Frontal cortex (tissue), 4 donors: ENCODE measurements around the gene NEURL1. TPM values are rescaled to one million over a fixed set of nuclear protein-coding genes. Genes with fewer than 3 reads are reported as not detected.
"Not testable (repeated sequence)": the region's sequence is repeated elsewhere in the genome, so short reads cannot be mapped to it uniquely, and the experiment has no call there.

ENCODE experiments used
- DNase-seq, 2 donors: peaks; one replicate each; pipeline ENCODE4 v3.0.0; 2012; ENCODE audit warnings: low spot score in 2 of 2
- FAIRE-seq: peaks from 2 replicates; lab custom pipeline; 2012; peaks lifted over from hg19 to GRCh38; lab: Jason Lieb, UNC
- total RNA-seq: library from RNA; depleted of rRNA; stranded (reverse); fragments of >200 nt; gene quantifications from one replicate; pipeline ENCODE4 v1.2.3, GENCODE V29; 2014
- donor health status: control.
- donor health status: control.
- donor health status: control.

The NEURL1 gene
- total RNA-seq, 1 donor from 2014 or later, result 25.7 TPM

DNA sequence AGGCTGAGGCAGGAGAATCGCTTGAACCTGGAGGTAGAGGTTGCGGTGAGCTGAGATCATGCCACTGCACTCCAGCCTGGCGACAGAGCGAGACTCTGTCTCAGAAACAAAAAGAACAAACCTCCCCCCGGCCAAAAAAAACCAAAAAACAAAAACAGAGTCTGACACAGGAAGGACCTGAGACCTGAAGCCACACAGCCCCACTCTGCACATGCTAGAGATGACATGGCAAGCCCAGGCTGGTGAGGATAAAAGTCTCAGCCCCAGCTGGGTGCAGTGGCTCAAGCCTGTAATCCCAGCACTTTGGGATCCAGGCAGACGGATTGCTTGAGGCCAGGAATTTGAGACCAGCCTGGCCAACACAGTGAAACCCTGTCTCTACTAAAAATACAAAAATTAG, 139.4 kb downstream of the NEURL1 start:
- DNase-seq, FAIRE-seq: not testable (repeated sequence)

DNA sequence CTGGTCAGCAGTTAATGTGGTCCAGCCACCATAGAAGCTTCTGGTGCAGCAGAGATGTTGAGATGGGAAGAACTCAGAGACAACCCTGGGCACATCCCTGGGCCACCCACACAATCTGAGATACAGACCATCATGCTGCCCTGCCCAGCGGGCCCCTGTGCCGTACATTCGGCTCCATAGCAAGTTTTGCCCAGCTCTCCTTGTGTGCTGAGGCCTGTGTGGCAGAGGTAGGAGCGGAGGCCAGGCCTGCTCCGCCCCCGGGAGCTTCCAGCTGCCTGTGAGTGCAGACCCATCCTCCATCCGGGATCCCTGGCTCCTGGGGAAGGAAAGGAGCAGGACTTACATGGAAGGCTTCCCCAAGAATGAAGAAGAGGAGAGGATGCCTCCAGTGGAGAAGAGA, 140.3 kb downstream of the NEURL1 start:
- DNase-seq, result no peak
- FAIRE-seq, result no peak

DNA sequence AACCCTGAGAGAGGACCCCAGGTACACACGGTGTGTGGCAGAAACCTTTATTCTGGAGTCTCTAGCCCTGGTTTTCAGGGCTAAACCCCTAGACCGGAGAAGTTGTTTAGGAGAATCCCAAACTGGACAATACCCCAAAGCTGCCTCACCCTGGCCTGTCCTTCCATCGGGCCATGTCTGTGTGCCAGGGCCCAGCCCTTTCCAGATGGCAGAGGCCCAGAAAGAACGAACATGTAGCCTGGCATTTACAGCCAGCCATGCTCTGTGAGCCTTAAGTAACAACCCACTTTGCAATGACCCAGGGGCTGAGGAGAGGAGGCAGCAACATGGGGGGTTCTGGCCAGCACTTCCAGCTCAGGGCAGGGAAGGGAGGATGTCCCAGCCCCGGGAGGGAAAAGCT, 142.1 kb downstream of the NEURL1 start:
- no peak for FAIRE-seq
- no peak for DNase-seq

DNA sequence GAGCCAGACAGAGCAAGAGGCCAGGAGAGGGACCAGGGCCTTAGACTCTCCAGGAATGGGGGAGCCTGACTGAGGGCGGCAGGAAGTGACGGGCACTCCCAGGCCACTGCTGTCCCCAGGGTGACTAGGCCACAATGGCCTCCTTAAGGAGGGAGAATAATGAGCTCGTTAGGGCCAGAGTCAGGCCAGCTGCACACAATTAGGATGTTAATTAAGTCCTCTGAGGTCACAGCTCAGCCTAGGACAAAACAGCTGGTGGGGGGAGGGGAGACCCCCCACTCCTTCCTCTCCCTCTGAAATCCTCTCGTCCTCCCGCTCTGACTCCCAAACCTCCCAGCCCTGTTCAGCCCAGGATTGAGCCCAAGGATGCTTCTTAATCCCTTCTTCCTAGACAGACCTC, 143.0 kb downstream of the NEURL1 start:
- DNase-seq (no peak), FAIRE-seq (no peak)

DNA sequence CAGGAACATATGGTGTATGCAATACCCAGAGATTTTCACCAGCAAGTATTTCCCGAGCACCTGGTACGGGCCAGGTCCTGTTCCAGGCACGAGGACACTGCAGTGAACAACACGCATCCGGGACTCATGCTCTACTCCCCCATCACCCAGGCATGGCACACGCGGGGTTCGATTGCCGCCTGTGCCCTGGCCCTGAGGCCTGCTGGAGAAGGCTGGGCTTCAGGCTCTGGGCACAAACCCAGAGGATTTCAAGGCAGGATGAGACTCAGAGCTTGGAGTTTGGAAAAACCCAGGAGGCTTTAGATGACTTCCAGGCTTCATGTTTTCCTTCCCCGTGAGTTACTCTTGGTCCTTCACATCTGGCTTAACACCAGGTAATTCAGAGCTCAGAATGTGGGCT, 143.5 kb downstream of the NEURL1 start:
- FAIRE-seq (no peak), DNase-seq (no peak)

DNA sequence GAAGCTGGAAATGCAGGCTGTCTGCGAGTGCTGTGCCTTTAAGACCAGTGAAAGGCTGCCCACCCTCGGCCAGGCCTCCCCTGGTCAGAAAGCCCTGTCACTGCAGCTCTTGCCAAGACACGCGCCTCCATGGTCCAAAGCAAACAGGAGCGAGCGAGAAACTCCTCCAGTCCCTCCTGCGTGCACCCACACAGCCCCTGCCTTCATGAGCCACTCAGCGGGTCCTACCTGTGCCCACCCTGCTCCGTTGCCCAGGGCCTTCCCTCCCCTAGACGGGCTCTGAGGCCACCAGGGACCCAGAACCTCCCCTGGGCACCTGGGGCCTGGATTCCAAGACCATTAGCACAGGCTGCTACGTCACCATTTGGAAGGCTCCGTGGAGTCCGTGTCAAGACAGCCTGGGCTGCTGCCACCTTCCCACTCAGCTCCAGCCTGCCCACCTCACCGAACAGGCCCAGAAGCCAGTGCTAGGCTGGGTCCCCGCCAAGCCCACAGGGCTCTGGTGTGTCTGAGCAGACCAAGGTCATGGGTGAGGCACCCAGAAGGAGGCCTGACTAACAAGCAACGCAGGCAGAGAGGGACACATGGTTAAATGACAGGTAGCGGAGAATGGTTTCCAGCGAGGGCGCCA, 144.5 kb downstream of the NEURL1 start:
- DNase-seq (no peak), FAIRE-seq (no peak)

DNA sequence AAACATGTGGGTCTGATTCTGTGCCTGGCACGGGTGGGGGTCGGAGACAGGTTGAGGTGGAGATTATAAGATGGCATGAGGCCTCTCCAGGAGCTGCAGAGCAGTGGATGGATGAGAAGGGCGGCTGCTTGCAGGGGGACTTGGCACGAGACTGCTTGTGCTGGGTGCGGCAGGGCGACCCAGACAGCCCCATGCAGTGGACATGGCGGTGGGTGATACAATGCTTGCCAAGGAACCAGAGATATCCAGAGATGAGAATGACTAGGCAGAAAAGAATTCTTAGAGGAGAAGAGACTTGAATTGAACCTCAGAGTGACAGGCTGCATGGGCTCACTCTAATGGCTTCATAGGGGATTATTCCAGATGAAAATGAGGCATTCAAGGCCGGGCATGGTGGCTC, 145.4 kb downstream of the NEURL1 start:
- no peak for DNase-seq
- FAIRE-seq, result no peak

DNA sequence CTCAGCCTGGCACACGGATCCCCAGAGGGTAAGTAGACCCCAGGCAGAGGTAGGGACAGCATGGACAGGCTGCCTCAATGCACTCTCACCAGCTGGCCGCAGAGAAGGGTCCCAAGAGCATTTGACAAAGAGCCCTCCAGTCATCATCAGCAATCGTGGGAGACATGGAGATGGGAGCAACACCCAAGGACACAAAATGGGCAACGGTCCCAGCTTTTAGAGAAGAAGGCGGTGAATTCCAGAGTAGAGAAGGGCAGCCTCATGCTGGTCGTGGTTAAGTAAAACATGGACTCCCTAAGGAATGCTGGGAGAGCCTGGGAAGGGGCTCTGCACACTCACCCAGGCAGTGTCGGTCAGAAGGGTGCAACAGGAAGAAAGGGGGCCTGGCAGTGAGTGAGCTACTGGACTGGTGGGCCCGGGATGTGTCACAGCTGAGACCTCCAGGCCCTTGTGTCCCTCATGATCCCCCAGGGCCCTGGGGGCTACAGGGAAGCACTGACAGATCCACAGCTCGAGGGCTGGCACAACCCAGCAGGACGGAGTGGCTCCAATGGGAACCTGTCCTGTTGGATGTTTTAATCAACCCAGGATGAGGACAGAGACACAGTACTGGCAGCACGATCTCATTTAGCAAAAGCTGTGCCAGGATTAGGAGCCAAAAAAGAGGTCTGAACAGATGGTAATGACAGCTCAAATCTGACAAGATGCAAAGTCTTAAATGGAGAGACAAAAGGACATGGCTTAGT, 147.1 kb downstream of the NEURL1 start:
- no peak for DNase-seq
- FAIRE-seq, result no peak

DNA sequence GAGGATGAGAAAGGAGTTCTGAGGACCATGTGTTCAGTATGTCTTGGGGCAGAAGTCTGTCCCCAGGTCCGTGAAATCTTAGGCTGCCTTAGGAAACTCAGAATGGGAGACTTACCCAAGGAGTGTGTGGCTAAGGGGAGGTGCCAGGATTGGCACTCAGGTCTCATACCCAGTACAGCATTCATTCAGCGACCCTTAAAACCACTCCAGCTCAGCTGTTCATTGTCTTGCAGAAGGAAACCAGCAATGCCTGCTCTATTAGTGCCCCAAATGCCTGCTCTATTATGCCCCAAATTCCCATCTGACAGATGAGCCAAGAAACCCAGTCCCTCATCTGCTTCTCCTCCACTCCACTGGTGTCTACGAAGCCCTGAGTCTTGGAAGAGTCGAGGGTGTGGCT, 147.8 kb downstream of the NEURL1 start:
- FAIRE-seq (no peak), DNase-seq (no peak)

Other genes with a start within 250 kb of the NEURL1 start
- not detected for gene RPEL1, start 247.8 kb upstream of the NEURL1 start, total RNA-seq
- 138 TPM for gene INA, start 216.6 kb upstream of the NEURL1 start, total RNA-seq
- gene PCGF6, start 142.6 kb upstream of the NEURL1 start, total RNA-seq, result 11.0 TPM
- 14.3 TPM for gene TAF5, start 125.7 kb upstream of the NEURL1 start, total RNA-seq
- 181 TPM for gene ATP5MK, start 97.2 kb upstream of the NEURL1 start, total RNA-seq
- 23.6 TPM for gene PDCD11, start 97.1 kb upstream of the NEURL1 start, total RNA-seq
- 1.6 TPM for gene CALHM2, start 41.3 kb upstream of the NEURL1 start, total RNA-seq
- gene CALHM1, start 34.8 kb upstream of the NEURL1 start, total RNA-seq, result not detected
- not detected for gene CALHM3, start 14.5 kb upstream of the NEURL1 start, total RNA-seq